Stimulated activated CD8-positive, alpha-beta memory T cell treated with anti-CD3 and anti-CD28 coated beads, Interleukin-4, amount 100 ng/mL, for 1 hour (primary cell): ENCODE data around the gene INPP5A.
"Not testable (repeated sequence)": the region's sequence is repeated elsewhere in the genome, so short reads cannot be mapped to it uniquely, and the experiment has no call there.

Experiments
- DNase-seq, 2 donors: peaks; one replicate each; pipeline ENCODE4 v3.0.0-alpha.2; 2020; ENCODE audit warnings: low read depth in 2 of 2, low spot score in 1 of 2

Gene INPP5A

DNA sequence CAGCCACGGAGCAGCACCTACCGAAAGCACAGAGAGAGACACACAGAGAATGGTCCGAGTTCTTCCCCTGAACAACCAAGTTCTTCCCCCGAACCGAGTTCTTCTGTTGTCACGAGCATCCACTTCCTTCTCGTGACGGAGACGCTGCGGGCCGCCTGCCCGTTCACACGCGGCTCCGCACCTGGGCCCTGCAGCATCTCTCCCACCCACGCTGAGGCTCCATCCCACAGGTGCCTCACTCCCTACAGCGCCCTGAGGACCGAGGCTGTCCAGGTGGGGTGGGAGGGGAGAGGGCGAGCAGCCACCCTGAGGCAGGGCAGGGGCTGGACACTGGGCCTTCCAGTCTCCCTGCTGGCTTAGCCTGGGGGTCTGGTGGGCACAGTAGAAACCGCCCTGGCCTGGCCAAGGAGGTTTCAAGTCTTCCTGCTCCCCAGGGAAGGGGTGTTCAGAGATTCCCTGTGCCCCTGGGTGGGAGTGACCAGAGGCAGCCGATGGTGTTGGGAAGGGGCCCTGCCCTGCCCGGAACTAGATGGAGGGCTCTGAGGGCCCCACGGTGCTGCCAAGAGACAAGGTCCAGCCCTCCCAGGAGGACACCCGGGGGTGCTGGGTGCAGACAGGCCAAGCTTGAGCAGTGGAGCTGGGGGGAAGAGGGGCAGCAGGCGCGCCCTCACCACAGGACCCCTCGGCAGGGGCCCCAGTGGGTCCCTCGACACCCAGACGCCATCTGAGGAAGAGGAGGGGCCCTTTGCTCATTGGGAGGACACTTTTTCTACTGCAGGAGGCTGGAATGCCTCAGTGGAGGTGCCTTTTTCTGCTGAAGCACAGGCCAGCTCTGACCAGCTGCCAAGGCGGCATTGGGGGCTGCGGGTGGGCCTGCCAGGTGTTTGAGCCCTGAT, 253.6 kb downstream of the INPP5A start:
- no peak for DNase-seq

DNA sequence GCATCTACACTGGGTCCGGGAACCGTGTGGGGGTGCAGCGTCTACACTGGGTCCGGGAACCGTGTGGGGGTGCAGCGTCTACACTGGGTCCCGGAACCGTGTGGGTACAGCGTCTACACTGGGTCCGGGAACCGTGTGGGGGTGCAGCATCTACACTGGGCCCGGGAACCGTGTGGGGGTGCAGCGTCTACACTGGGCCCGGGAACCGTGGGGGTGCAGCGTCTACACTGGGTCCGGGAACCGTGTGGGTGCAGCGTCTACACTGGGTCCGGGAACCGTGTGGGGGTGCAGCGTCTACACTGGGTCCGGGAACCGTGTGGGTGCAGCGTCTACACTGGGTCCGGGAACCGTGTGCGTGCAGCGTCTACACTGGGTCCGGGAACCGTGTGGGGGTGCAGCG, 254.5 kb downstream of the INPP5A start:
- DNase-seq: not testable (repeated sequence)

DNA sequence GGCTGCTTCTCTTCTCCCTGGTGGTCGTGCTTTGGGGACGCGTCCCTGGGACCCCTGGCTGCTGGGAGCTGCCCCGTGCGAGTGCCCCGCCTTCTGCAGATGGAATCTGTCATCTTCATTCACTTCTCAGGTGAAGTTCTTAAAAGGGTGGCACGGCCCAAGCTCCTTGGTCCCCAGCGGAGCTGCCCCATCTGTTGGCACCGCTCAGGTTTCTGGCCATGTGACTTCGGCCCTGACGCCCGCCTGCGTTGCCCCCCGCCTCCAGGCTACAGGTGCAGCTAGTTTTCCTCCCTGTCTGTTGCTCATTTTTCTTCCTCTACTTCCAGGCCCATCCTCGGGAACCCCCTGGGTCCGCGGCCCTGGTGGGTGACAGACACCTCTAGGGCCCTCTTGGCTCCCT, 255.2 kb downstream of the INPP5A start:
- DNase-seq: no peak

DNA sequence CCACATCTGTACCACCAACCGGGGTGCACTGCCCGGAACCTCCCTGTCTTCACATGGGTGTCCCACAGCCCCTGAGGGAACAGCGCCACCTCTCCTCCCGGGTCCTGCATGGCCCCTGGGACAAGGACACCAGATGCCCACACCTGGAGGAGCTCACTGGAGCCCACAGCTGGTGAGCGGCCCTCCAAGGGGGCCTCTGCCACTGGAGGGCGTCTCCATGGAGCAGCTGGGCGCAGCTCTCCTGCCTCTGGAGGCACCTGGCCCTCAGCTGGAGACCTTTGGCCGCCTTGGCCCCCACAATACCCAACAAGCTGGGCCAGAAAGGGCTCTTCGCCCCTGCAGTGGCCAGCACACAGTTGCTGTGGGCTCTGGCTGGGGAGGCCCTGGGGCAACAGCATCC, 255.6 kb downstream of the INPP5A start:
- no peak for DNase-seq

DNA sequence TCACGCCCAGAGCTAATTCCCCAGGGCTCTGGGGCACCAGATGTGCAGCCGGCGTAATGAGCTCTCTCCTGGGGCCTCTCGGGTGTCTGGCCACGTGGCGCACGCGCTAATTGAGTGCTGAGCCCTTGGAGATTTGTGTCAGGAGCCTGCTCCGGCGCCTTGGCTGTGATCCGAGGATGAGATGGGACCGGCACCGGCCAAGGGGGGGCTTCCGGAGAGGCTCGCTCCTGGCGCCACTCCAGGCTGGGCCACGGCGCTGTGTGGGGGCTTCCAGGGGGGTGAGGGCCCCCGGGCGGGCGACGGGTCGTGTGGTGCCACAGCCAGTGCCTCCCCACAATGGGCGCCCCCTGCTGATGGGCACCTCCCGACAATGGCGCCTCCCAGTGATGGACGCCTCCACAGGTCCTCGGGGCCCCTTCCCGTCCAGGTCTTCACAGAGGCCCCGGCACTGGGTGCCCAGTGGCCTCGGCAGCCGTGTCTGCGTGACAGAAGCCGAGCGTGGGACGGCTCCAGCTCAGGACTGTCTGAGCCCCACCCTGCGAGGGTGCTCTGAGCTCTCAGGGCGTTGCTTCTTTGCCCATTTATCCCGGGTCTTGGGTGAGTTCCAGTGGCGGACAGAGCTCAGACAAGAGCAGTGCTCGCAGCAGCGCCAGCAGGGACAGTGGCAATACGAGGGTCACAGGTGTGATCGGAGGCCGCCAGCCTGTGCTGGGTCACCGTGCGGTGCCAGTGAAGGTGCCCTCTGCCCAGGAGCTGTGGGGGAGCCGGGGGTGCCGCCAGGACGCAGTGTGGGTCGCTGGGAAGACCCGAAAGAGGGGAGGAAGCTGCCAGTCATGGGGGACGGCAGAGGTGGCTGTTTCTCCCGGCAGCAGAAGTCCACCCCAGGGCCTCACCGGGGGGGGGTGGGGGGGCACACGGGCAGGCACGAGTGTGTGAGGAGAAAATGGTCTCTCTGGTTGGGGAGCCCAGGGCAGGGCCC, 256.6 kb downstream of the INPP5A start:
- DNase-seq: no peak

DNA sequence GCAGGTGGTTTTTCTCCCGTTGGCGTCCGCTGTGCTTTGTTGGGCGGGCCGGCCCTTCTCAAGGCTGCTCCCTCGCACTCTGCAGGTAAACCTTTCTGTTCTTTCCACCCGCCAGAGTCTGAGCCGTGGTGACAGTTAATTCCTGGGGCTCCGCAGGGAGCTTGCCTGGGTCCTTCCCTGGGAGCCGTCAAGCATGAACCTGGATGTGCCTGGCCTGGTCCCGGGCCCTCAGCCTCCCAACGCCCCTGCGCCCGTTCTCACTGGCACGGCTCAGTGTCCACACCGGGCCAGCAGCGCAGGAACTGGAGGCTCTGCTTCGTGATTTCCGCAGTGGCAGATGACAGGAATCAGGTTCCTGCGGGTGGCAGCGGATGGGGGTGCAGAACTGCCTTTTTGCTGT, 259.3 kb downstream of the INPP5A start:
- DNase-seq: no peak

DNA sequence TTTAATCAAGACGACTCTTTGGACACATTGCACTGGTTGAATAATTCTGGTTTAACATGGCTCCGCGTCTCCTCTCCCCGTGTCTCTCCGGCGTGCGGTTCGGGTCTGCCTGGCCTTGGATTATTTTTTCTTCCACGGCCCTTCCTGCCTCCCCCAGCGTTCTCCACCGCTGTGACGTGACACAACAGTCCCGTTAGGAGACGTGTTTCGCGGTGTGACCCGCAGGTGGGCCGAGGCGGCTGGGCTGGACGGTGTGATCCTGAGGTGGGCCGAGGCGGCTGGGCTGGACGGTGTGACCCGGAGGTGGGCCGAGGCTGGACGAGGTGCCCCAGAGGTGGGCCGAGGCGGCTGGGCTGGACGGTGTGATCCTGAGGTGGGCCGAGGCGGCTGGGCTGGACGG, 260.4 kb downstream of the INPP5A start:
- DNase-seq: not testable (repeated sequence)

DNA sequence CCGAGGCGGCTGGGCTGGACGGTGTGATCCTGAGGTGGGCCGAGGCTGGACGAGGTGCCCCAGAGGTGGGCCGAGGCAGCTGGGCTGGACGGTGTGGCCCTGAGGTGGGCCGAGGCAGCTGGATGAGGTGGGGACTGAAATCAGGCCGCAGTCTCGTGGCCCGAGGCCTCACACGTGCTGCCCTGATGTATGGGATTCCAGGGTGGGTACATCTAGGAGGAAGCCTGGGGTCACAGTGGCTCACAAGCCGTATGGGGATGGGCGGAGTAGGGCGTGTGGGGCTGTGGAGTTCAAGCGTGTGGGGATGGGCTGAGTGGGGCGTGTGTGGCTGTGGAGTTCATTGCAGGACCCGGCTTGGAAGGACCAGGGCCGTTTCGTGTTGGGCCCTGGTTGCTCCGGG, 260.8 kb downstream of the INPP5A start:
- no peak for DNase-seq

DNA sequence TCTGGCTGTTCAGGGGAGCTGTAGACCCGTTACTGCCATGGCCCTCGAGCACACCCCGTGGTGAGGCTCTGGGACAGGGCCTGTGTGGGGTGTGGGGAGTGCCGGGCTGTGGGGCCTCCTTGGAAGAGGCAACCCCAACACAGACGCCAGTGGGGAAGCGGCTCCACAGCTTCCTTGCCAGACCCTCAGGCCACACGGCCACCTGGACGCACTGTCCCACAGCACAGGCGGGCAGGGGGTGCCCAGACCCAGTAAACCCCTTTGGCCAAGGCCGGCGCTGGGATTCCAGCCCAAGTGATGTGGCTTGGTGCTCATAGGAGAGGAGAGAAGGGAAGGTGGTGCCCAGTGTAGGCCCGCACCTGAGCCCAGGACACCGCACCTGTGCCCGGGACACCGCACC, 261.3 kb downstream of the INPP5A start:
- DNase-seq: no peak

DNA sequence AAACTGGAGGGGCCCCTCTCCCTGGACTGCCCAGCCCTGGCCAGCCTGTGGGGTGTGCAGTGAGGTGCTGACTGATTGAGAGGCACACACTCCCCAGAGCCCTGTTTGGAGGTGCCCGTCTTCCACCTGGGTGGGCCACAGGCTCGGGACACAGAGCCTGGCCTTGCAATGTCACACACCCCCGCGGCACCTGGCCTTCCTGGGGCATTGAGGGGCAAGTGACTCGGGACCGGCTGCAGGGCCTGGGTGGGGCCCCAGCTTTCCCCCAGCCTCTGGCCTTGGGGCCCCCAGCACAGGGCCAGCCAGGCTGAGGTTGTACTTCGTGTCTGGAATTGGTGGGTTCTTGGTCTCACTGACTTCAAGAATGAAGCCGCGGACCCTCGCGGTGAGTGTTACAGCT, 262.3 kb downstream of the INPP5A start:
- no peak for DNase-seq

DNA sequence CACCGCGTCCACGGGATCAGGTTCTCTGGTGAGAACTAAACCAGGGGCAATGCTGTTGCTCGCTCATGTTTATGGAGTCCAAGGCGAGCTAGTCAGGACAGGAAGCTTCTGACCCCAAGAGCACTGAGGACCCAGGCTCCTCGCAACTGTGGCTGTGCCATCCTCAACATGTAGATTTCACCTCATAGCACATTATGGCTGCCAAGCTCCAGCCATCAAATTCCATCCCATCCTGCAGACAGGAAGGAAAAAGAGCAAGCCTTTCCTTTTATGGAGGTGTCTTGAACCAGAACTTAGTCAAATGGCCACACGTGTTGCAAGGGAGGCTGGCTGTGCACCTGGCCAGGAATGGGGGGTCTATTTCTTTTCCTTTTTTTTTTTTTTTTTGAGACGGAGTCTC, 264.5 kb downstream of the INPP5A start:
- DNase-seq: no peak

DNA sequence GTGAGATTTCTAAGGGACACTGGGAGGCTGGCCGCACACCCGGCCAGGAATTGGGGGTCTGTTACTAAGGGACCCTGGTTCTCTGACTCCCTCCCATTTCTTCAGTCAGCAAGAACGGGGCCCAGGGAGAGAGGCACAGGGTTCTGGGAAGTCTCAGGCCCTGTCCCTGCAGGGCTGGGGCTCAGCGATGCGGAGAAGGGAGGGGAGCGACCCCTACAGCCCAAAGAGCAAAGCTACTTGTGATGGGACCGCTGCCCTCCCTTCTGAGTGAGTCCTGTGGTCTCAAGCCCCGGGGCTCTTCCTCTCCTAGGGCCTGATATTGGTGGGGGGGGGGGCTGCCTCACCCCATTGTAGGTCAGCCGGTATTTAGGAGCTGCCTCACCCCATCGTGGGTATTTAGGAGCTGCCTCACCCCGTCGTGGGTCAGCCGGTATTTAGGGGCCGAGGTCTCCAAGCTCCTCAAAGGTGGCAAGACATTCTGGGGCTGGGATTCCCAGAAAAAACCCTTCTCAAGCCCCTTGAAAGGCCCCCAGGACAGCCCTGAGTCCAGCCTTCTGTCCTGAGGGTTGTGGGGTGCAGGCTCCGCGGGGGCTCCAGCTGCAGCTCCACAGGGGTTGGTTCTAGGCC, 265.2 kb downstream of the INPP5A start:
- DNase-seq: no peak

DNA sequence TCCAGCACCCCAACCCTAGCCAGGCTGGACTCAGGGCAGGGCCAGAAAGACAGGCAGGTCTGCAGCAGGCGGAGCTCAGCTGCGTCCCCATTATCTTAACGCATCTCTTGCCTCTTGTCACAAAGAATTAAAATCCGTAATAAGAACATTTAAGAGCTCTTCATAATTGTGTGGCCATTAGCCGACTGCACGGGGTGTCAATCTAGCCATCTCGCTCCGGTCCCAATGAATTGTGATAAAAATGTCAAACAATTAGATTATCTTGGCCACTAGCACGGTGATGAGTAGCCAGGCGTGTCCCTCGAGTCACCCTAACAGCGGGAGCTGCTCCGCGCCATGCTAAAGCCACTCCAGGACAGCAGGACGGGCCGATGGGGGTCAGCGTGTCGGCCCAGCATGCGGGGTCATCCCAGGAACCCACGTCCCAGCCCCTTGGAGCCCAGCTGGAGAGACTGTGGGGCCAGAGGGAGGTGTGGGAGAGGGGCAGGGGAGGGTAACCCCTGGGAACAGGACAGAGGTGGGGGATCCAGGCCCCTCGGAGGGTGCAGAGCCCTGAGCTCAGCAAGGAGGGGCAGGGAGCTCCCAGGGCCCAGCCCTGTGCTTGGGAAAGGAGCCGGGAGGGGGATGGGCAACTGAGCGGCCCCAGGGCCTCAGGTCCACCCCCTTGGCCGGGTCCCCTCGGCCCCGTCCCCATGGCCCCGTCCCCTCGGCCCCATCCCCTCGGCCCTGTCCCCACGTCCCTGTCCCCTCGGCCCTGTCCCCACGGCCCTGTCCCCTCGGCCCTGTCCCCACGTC, 266.0 kb downstream of the INPP5A start:
- DNase-seq: no peak

DNA sequence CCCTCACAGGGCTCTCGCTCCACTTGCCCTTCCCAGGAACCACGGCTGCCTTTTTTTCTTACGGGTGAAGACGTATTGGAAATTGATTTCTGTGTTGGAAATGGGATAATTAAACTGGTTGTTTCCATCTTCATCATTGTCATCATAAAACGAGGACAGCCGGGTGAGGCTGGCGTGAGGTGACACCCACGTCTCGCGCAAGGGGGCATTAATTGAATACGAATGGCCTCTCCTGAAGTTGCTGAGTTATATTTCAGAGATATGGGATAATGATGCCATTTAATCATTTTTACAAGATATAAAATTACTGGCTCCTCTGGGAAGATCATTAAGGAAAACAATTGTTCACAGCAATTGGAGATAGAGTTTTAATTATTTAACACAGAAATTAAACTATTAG, 266.7 kb downstream of the INPP5A start:
- DNase-seq: no peak

DNA sequence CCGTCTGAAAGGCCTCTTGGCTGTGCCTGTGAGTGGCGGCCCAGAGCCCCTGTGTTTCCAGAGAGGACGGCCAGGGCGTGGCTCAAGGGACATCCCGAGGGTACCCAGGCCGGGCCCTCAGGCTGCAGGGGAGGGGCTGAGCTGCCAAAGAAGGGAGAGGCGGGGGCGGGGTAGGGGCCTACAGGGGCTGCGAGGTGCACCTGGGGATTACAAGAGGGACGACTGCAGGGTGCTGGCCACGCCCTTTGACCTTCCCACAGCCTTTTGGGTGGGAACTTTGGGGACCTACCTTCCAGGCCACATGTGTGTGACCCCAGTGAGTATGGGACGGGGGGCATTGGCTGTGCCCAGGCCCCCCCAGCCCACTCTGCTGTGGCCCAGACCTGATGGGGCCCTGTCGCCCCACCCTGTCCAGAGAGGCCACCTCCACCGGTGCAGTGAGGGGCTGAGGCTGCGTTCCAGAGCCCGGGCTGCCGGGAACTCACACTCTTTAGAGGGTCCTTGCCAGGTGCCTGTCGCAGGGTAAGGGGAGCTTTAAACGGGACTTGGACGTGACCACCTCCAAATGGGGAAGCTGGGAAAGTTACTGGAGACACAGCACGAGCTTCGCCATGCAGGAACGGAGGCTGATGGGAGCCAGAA, 267.3 kb downstream of the INPP5A start:
- no peak for DNase-seq

DNA sequence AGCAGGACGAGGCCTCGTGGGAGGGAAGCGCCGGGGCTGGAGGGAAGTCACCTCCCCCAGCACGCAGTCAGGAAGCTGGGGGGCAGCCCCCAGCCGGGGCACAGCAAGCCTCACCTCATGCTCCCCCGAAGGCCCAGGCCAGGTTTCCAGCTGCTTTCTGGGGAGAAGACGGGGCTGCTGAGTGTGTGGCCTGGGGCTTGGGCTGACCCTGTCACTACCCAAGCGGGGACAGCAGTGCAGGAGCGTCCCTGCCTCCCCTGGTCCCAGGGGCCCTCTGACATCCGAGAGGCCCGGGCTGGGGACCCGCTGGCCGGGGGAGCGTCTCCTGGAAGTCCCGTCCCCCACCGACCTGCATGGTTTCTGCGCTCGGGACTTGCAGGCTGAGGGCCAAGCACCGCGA, 268.0 kb downstream of the INPP5A start:
- no peak for DNase-seq

DNA sequence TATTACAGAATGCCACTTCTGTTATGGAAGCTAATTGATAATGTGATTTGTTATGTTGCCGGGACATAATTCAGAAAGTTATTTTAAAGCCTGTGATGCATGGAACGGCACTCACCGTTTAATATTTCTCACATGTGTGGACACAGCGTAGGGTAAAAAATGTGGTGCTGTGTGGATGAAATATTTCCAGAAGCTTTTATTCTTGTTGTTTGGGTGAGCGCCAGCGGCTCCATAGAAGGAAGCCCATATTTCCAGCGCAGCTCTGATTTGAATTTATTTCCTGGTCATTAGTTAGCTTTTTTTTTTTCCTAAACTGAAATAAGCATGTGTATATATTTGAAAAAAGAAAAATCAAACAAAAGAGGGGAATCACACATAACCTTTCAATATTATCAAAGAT, 268.5 kb downstream of the INPP5A start:
- no peak for DNase-seq

DNA sequence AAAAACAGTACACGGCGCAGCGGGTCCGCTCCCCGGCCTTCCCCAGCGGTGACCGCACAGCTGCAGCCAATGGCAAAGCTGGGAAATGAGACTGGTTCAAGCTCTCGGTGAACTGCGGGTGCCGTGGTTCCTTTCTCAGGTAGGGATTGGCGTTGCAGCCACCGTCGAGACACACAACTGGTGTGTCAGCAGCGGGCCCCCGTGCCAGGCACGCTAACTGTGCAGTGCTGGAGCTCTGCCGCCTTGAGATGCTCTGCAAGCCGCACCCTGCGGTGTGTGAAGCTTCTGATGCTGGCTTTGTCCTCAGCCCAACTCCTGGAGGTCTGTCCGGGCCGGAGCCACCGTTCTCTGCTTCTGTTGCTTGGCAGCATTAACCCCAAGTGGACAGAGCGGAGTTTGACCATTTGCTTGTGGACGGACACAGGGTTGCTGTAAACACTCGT, 269.0 kb downstream of the INPP5A start:
- DNase-seq: no peak

DNA sequence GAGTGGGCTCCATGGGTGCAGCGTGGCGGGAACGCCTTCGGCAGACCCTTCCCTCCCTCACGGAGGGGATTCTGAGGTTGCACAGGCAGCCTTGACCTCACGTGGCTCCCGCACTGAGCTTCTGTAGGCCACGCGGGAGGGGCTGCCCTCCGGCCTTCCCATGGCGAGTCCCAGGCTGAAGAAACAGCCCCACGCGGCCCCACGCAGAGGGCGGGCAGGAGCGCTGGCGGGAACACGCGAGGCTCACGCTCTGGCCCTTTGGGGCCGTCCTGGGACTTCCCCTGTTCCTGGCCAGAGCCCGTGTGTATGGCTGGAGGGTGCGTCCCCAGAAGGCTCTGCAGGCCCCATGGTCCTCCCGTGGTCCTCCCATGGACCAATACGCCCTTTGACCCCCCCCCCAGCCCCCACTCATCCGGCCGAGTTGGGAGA, 270.0 kb downstream of the INPP5A start:
- DNase-seq: no peak
